GM19395 (cell line): ENCODE data around the gene FRRS1.

Source experiments
- ATAC-seq: cut with Tn5 transposase; IDR thresholded peaks from one replicate; pipeline ENCODE4 v1.9.1; 2021; ENCODE audit warnings: mild to moderate bottlenecking, moderate library complexity; ENCODE audit not compliant: unreplicated experiment

Gene FRRS1

GRCh38 chr1:99737016-99737415 is 29.4 kb downstream of the FRRS1 start:
- no peak for ATAC-seq

GRCh38 chr1:99735852-99736251 is 30.6 kb downstream of the FRRS1 start:
- no peak for ATAC-seq

DNA sequence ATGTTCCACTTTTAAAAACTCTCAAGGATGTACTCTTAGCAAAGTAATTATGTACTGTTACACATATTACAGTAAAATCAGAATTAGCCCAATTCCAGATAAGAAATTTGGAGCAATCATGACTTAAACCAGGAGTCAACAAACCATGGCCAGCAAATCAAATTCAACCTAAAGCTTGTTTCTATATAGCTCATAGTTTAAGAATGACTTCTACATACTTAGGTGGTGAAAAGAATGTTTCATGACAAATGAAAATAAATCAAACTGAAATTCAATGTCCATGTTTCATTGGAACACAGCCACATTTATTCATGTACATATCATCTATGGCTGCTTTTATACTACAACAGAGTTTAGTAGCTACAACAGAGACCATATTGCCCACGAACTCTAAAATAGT is 35.1 kb downstream of the FRRS1 start:
- ATAC-seq = no peak

- no peak for ATAC-seq
Observed at GRCh38 chr1:99728494-99729235, 37.8 kb downstream of the FRRS1 start.

DNA sequence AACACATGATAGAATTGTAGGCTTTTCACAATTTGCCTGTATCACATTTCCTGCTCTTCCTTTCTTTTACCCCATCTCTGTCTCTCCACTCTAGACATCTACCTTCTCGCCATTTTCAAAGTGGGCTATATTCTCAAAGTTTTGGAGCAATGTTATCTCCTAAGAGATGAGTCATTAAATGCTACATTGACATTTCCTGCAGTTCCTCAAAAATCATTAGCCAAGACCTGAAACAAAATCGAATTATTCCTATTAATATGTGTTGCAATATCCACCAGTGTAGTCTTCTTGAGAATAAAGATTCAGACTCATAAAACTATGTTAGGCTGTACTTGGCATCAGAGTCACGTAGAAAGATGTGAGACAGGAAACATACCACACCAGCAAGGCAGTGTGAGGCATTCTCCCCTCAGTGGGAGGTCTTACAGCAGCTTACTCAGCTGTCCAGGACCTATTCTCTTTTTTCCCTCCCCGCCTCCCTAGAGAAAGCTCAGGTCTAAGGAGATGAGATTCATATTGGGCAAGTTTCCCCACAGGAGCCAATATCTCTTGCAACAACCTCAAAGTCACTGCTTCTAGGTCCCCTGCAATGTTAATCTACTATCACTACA is 38.8 kb downstream of the FRRS1 start:
- ATAC-seq = no peak

GRCh38 chr1:99726818-99727217 is 39.6 kb downstream of the FRRS1 start:
- ATAC-seq = no peak

DNA sequence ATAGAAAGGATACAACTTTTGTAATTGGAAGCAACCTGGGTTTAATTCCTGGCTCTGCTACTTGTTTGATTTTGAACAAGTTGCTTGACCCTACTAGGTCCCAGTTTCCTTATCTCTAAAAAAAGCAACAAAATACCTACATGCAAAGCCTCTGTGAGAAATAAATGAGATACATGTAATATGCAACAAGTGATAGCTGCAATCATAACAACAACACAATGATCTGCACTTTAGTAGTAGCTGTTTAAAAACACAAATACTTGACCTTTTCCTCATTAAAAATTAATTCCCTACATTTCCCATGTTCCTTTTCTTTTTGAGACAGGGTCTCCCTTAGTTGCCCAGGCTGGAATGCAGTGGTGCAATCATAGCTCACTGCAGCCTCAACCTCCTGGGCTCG is 40.0 kb downstream of the FRRS1 start:
- no peak for ATAC-seq

- no peak for ATAC-seq
Observed at GRCh38 chr1:99725996-99726395, 40.4 kb downstream of the FRRS1 start.

DNA sequence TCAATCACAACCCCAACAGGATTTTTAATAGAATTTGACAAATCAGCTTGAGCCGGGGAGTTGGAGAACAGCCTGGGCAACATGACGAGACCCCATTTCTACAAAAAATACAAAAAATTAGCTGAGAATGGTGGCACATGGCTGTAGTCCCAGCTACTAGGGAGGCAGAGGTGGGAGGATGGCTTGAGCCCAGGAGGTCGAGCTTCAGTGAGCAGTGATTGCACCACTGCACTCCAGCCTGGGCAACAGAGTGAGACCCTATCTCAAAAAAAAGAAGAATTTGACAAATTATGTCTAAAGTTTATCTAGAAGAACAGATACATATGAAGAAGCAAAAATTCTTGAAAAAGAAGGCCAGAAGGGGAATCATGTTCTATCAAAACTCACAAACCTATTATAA is 43.2 kb downstream of the FRRS1 start:
- no peak for ATAC-seq

GRCh38 chr1:99717005-99717404 is 49.4 kb downstream of the FRRS1 start:
- no peak for ATAC-seq

- no peak for ATAC-seq
Observed at GRCh38 chr1:99713006-99713405, 53.4 kb downstream of the FRRS1 start.

- no peak for ATAC-seq
Observed at GRCh38 chr1:99710994-99711393, 55.4 kb downstream of the FRRS1 start.

GRCh38 chr1:99707535-99708142 is 58.8 kb downstream of the FRRS1 start:
- peak; percentile 84 for ATAC-seq

DNA sequence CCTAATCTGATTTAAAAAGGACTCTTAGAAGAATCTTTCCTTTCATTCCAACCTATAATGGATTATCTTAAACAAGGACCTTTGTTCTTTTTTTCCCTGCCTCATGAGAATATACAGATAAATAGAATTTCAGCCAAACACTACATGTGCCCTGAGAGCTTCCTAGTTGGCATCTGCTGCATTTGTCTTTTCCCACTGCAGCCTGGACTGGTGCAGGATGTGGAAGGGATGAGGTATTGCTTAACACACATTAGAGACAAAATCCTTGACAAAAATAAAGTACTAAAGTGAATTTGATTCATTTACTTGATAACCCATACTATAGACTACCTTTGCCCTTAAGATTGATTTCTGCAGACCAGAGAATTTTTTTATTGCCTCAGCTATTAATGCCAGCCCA is 61.0 kb downstream of the FRRS1 start:
- no peak for ATAC-seq

- ATAC-seq = no peak
Observed at GRCh38 chr1:99704356-99704816, 62.0 kb downstream of the FRRS1 start.

GRCh38 chr1:99702221-99702620 is 64.2 kb downstream of the FRRS1 start:
- no peak for ATAC-seq

GRCh38 chr1:99700020-99700419 is 66.4 kb downstream of the FRRS1 start:
- ATAC-seq = no peak

DNA sequence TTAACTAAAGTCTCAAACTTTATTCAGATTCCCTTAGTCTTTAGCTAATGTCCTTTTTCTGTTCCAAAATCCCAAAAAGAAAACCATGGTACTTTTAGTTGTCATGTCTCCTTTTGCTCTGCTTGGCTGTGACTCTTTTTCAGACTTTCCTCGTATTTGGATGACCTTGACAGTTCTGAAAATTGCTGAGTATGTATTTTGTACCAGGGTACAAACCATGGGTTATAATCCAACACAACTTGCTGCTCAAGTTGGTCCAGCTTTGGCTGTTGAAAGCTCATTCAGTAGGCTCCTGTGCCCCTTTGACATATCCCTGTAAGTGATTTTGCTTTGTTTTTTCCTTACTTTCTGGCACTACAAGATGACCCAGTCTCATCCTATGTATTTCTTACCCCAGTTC is 68.9 kb downstream of the FRRS1 start:
- no peak for ATAC-seq

DNA sequence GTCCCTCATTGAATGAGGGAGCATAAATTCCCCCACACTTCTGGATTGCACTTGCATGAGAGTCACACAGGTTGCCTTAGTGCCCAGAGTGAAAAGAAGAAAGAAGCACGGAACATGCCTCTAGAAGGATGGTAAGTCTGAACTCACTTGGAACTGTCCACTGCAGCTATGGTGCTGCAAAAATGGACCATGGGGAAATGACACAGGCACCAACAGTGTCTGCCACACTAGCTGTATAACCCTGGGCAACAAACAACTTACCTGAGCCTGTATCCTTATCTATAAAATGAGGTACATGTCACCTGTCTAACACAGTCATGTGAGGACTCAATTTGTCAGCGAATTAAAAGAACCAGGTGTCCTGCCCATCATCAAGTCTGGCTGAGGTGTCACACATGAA is 69.8 kb downstream of the FRRS1 start:
- no peak for ATAC-seq

GRCh38 chr1:99691175-99691574 is 75.3 kb downstream of the FRRS1 start:
- no peak for ATAC-seq

GRCh38 chr1:99685516-99686180 is 80.8 kb downstream of the FRRS1 start:
- peak; percentile 94 for ATAC-seq

- no peak for ATAC-seq
Observed at GRCh38 chr1:99682291-99682751, 84.1 kb downstream of the FRRS1 start.
